ENCODE measurements around the gene TEKT1. TPM values are rescaled to one million over a fixed set of nuclear protein-coding genes. Genes with fewer than 3 reads are reported as not detected.
A peak's percentile ranks its signal among the peaks of the same experiment; 100 is the strongest.
"Not testable (repeated sequence)": the region's sequence is repeated elsewhere in the genome, so short reads cannot be mapped to it uniquely, and the experiment has no call there.

The TEKT1 gene
- total and polyA plus RNA-seq, 7 experiments from 2014 or later = not detected

GRCh38 chr17:6830383-6830986 lies 1.0 kb downstream of the TEKT1 start:
- ChIA-PET POLR2A (no interaction called here), CTCF (interaction anchor here (0.6 kb wide), 1 partner anchor 1961 kb away, joined by 6 read pairs; no protein-coding TSS in a partner anchor)
- H3K27ac Mint-ChIP-seq = peak overlapping the region in 5 of 9 donors; percentile 7 to 84 (median 62)
- H3K36me3 Mint-ChIP-seq = no peaks in the 10 kb centered on the region
- intact Hi-C loops (cut with micrococcal nuclease) = no loop called here
- H3K9me3 Mint-ChIP-seq = no peaks in the 10 kb centered on the region
- DNase-seq (no peak), ATAC-seq (no peak)
- peak overlapping the region in 5 of 10 donors; percentile 34 to 85 (median 54) for H3K4me3 Mint-ChIP-seq
- Histone ChIP-seq H3K9me3 (ENCODE audit: control insufficient read depth in 2 of 3, low read length in 3 of 3) (no peaks in the 10 kb centered on the region), H3K4me3 (ENCODE audit: low read length) (no peak overlapping the region), H3K27me3 (ENCODE audit: control insufficient read depth in 2 of 2, insufficient read depth in 2 of 2, low read length in 2 of 2) (peaks cover 22% of the 10 kb centered on the region in 2 donors), H3K27ac (ENCODE audit: low read depth, low read length) (no peak overlapping the region), H3K4me1 (ENCODE audit: control insufficient read depth in 2 of 2, insufficient read depth in 2 of 2, low read length in 2 of 2) (no peaks in the 10 kb centered on the region), H3K36me3 (ENCODE audit: control insufficient read depth in 2 of 3, insufficient read depth in 3 of 3, low read length in 3 of 3) (no peaks in the 10 kb centered on the region)
- peaks cover 7 to 20% (median 14%) of the 10 kb centered on the region in 7 donors for H3K4me1 Mint-ChIP-seq
- H3K27me3 Mint-ChIP-seq = peaks cover 48 to 63% (median 52%) of the 10 kb centered on the region in 5 donors

- Histone ChIP-seq H3K4me3 (ENCODE audit: low read length) (no peak overlapping the region), H3K27ac (ENCODE audit: low read depth, low read length) (no peak overlapping the region), H3K9me3 (ENCODE audit: control insufficient read depth in 2 of 3, low read length in 3 of 3) (no peaks in the 10 kb centered on the region), H3K27me3 (ENCODE audit: control insufficient read depth in 2 of 2, insufficient read depth in 2 of 2, low read length in 2 of 2) (no peaks in the 10 kb centered on the region), H3K4me1 (ENCODE audit: control insufficient read depth in 2 of 2, insufficient read depth in 2 of 2, low read length in 2 of 2) (no peaks in the 10 kb centered on the region), H3K36me3 (ENCODE audit: control insufficient read depth in 2 of 3, insufficient read depth in 3 of 3, low read length in 3 of 3) (no peaks in the 10 kb centered on the region)
- DNase-seq = no peak
- H3K27me3 Mint-ChIP-seq = peaks cover 11 to 45% (median 35%) of the 10 kb centered on the region in 5 donors
- no peaks in the 10 kb centered on the region for H3K4me1 Mint-ChIP-seq
- no peaks in the 10 kb centered on the region for H3K9me3 Mint-ChIP-seq
- intact Hi-C loops (cut with micrococcal nuclease) = no loop called here
- POLR2A ChIA-PET = no interaction called here
- peaks cover 0 to 3% (median 0%) of the 10 kb centered on the region in 5 donors for H3K36me3 Mint-ChIP-seq
- no peak for ATAC-seq
- H3K4me3 Mint-ChIP-seq = no peak overlapping the region
- CTCF ChIA-PET = no interaction called here
- no peak overlapping the region for H3K27ac Mint-ChIP-seq
Measured at GRCh38 chr17:6823011-6823442, 8.5 kb downstream of the TEKT1 start.

GRCh38 chr17:6818938-6819337 lies 12.6 kb downstream of the TEKT1 start:
- H3K4me1 ChIP-seq (ENCODE audit: control insufficient read depth in 2 of 2, insufficient read depth in 2 of 2, low read length in 2 of 2) = no peaks in the 10 kb centered on the region
- H3K9me3 ChIP-seq (ENCODE audit: control insufficient read depth in 2 of 3, low read length in 3 of 3) = no peaks in the 10 kb centered on the region
- CTCF ChIA-PET = no interaction called here
- Mint-ChIP-seq H3K27ac (no peak overlapping the region), H3K36me3 (peaks cover 0 to 3% (median 0%) of the 10 kb centered on the region in 5 donors), H3K27me3 (peaks cover 25 to 34% (median 31%) of the 10 kb centered on the region in 5 donors), H3K4me1 (no peaks in the 10 kb centered on the region), H3K9me3 (peaks cover 0 to 4% (median 0%) of the 10 kb centered on the region in 11 donors), H3K4me3 (no peak overlapping the region)
- no peak overlapping the region for H3K4me3 ChIP-seq (ENCODE audit: low read length)
- H3K27ac ChIP-seq (ENCODE audit: low read depth, low read length) = no peak overlapping the region
- no peaks in the 10 kb centered on the region for H3K27me3 ChIP-seq (ENCODE audit: control insufficient read depth in 2 of 2, insufficient read depth in 2 of 2, low read length in 2 of 2)
- intact Hi-C loops (cut with micrococcal nuclease) = no loop called here
- no peaks in the 10 kb centered on the region for H3K36me3 ChIP-seq (ENCODE audit: control insufficient read depth in 2 of 3, insufficient read depth in 3 of 3, low read length in 3 of 3)
- no peak for ATAC-seq
- no peak for DNase-seq
- POLR2A ChIA-PET = no interaction called here

GRCh38 chr17:6816368-6816767 lies 15.2 kb downstream of the TEKT1 start:
- CTCF ChIA-PET; DNase-seq; POLR2A ChIA-PET; H3K9me3 Mint-ChIP-seq; H3K36me3 Mint-ChIP-seq; H3K9me3 ChIP-seq (ENCODE audit: control insufficient read depth in 2 of 3, low read length in 3 of 3); H3K27ac Mint-ChIP-seq; H3K27me3 ChIP-seq (ENCODE audit: control insufficient read depth in 2 of 2, insufficient read depth in 2 of 2, low read length in 2 of 2); H3K4me3 ChIP-seq (ENCODE audit: low read length); H3K4me3 Mint-ChIP-seq; H3K4me1 Mint-ChIP-seq; H3K4me1 ChIP-seq (ENCODE audit: control insufficient read depth in 2 of 2, insufficient read depth in 2 of 2, low read length in 2 of 2); ATAC-seq; H3K27ac ChIP-seq (ENCODE audit: low read depth, low read length); H3K36me3 ChIP-seq (ENCODE audit: control insufficient read depth in 2 of 3, insufficient read depth in 3 of 3, low read length in 3 of 3); intact Hi-C loops (cut with micrococcal nuclease): not testable (repeated sequence)
- H3K27me3 Mint-ChIP-seq = peaks cover 24 to 46% (median 37%) of the 10 kb centered on the region in 5 donors

GRCh38 chr17:6815775-6816174 lies 15.8 kb downstream of the TEKT1 start:
- Mint-ChIP-seq H3K4me1 (no peaks in the 10 kb centered on the region), H3K4me3 (no peak overlapping the region), H3K27ac (no peak overlapping the region), H3K9me3 (peaks cover 0 to 4% (median 0%) of the 10 kb centered on the region in 11 donors), H3K27me3 (peaks cover 19 to 44% (median 35%) of the 10 kb centered on the region in 5 donors), H3K36me3 (peaks cover 0 to 3% (median 0%) of the 10 kb centered on the region in 5 donors)
- no peaks in the 10 kb centered on the region for H3K9me3 ChIP-seq (ENCODE audit: control insufficient read depth in 2 of 3, low read length in 3 of 3)
- H3K27ac ChIP-seq (ENCODE audit: low read depth, low read length) = no peak overlapping the region
- H3K27me3 ChIP-seq (ENCODE audit: control insufficient read depth in 2 of 2, insufficient read depth in 2 of 2, low read length in 2 of 2) = no peaks in the 10 kb centered on the region
- no peak overlapping the region for H3K4me3 ChIP-seq (ENCODE audit: low read length)
- no peaks in the 10 kb centered on the region for H3K36me3 ChIP-seq (ENCODE audit: control insufficient read depth in 2 of 3, insufficient read depth in 3 of 3, low read length in 3 of 3)
- POLR2A ChIA-PET = no interaction called here
- intact Hi-C loops (cut with micrococcal nuclease) = no loop called here
- DNase-seq (no peak), ATAC-seq (no peak)
- no peaks in the 10 kb centered on the region for H3K4me1 ChIP-seq (ENCODE audit: control insufficient read depth in 2 of 2, insufficient read depth in 2 of 2, low read length in 2 of 2)
- CTCF ChIA-PET = no interaction called here

GRCh38 chr17:6812295-6812694 lies 19.2 kb downstream of the TEKT1 start:
- peaks cover 7 to 35% (median 28%) of the 10 kb centered on the region in 5 donors for H3K27me3 Mint-ChIP-seq
- no peaks in the 10 kb centered on the region for H3K4me1 Mint-ChIP-seq
- Histone ChIP-seq H3K36me3 (ENCODE audit: control insufficient read depth in 2 of 3, insufficient read depth in 3 of 3, low read length in 3 of 3) (no peaks in the 10 kb centered on the region), H3K4me1 (ENCODE audit: control insufficient read depth in 2 of 2, insufficient read depth in 2 of 2, low read length in 2 of 2) (no peaks in the 10 kb centered on the region), H3K4me3 (ENCODE audit: low read length) (no peak overlapping the region), H3K9me3 (ENCODE audit: control insufficient read depth in 2 of 3, low read length in 3 of 3) (no peaks in the 10 kb centered on the region), H3K27ac (ENCODE audit: low read depth, low read length) (no peak overlapping the region), H3K27me3 (ENCODE audit: control insufficient read depth in 2 of 2, insufficient read depth in 2 of 2, low read length in 2 of 2) (no peaks in the 10 kb centered on the region)
- H3K4me3 Mint-ChIP-seq = no peak overlapping the region
- H3K9me3 Mint-ChIP-seq = peaks cover 0 to 7% (median 2%) of the 10 kb centered on the region in 11 donors
- POLR2A ChIA-PET = no interaction called here
- intact Hi-C loops (cut with micrococcal nuclease) = no loop called here
- ATAC-seq (no peak), DNase-seq (no peak)
- no peak overlapping the region for H3K27ac Mint-ChIP-seq
- H3K36me3 Mint-ChIP-seq = peaks cover 0 to 3% (median 0%) of the 10 kb centered on the region in 5 donors
- CTCF ChIA-PET = no interaction called here

- ATAC-seq = no peak
- ChIA-PET POLR2A (no interaction called here), CTCF (no interaction called here)
- Mint-ChIP-seq H3K4me1 (no peaks in the 10 kb centered on the region), H3K36me3 (peaks cover 0 to 3% (median 0%) of the 10 kb centered on the region in 5 donors), H3K27me3 (peaks cover 7 to 34% (median 26%) of the 10 kb centered on the region in 5 donors), H3K4me3 (no peak overlapping the region), H3K27ac (no peak overlapping the region), H3K9me3 (peaks cover 0 to 7% (median 0%) of the 10 kb centered on the region in 11 donors)
- no peak overlapping the region for H3K27ac ChIP-seq (ENCODE audit: low read depth, low read length)
- no peaks in the 10 kb centered on the region for H3K36me3 ChIP-seq (ENCODE audit: control insufficient read depth in 2 of 3, insufficient read depth in 3 of 3, low read length in 3 of 3)
- intact Hi-C loops (cut with micrococcal nuclease) = no loop called here
- DNase-seq = no peak
- H3K4me3 ChIP-seq (ENCODE audit: low read length) = no peak overlapping the region
- no peaks in the 10 kb centered on the region for H3K27me3 ChIP-seq (ENCODE audit: control insufficient read depth in 2 of 2, insufficient read depth in 2 of 2, low read length in 2 of 2)
- no peaks in the 10 kb centered on the region for H3K9me3 ChIP-seq (ENCODE audit: control insufficient read depth in 2 of 3, low read length in 3 of 3)
- H3K4me1 ChIP-seq (ENCODE audit: control insufficient read depth in 2 of 2, insufficient read depth in 2 of 2, low read length in 2 of 2) = no peaks in the 10 kb centered on the region
Measured at GRCh38 chr17:6811510-6811909, 20.0 kb downstream of the TEKT1 start.

Measured in naive thymus-derived CD4-positive, alpha-beta T cell (primary cell).